ENCODE results near the gene EIF1.

The EIF1 gene

DNA sequence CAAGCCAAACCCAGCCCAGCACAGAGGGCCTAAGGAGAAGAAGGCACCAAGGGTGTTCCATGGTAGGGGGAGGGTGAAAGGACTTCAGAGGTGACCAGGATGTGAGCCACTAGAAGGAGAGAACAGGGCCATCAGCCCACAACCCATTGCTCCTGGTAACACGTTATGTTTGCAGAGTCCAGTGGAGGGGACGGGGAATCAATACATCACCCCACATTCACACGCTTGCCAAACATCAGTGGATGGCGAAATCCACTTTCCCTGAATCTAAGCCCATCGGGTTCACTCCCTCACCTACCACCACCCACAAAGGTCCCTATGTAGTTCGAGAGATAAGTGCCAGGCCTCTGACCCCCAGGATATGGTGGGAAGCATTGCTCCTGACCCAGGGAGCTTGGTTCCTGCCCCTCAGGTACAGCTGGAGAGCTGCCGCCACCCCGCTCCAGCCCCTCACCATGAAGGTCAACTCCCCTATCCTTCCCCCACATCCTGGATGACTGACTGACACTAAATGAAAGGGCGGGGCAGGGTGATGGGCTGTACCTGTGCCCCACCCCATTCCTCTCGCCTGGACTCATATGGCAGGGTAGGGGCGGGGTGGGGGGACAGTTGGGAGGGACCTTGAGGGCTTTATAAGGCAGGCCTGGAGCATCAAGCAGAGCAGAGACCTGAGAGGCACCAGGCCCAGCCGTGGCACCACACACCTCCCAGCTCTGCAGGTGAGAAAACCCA lies 23.1 kb downstream of the EIF1 start, which contains the start of gene GAST:
Gene GAST, plus strand, starts transcription at position 663 of the 732 bp plus-strand sequence. CDS start 3,106 bp downstream, outside the sequence.
- H3K27me3 ChIP-seq (ENCODE audit: control insufficient read depth in 3 of 3, insufficient read depth in 3 of 3, low read depth in 1 of 3, low read length in 3 of 3), result no peaks in the 10 kb centered on the region
- no peak within 1 kb of the TSS for H4K91ac ChIP-seq (ENCODE audit: low read depth, low read length, poor library complexity)
- no peak within 1 kb of the TSS for H3K23ac ChIP-seq (ENCODE audit: low read depth, low read length, poor library complexity)
- H3K4me3 ChIP-seq (ENCODE audit: low read length in 2 of 2), result no peak within 1 kb of the TSS
- no peak within 1 kb of the TSS for H2BK120ac ChIP-seq (ENCODE audit: low read depth, low read length)
- no peak within 1 kb of the TSS for H2BK15ac ChIP-seq (ENCODE audit: low read length)
- H3K36me3 ChIP-seq (replicated peaks in 1 of 2; ENCODE audit: control insufficient read depth in 2 of 2, insufficient read depth in 2 of 2, low read length in 2 of 2), result no peaks in the 10 kb centered on the region
- H2AK5ac ChIP-seq (ENCODE audit: low read depth, low read length), result no peak within 1 kb of the TSS
- H3K4ac ChIP-seq (ENCODE audit: low read length), result no peak within 1 kb of the TSS
- no peak within 1 kb of the TSS for H2BK5ac ChIP-seq (ENCODE audit: low read length)
- H3K4me2 ChIP-seq (ENCODE audit: insufficient read depth, low read length, poor library complexity, severe bottlenecking), result no peak within 1 kb of the TSS
- no CpG with 5 or more reads among the region's 12 CpGs for WGBS, 2 donors (ENCODE audit: extremely low coverage in 2 of 2, insufficient read length in 2 of 2, insufficient replicate concordance in 1 of 2)
- peak within 1 kb of the TSS; percentile 53 for H3K9ac ChIP-seq (ENCODE audit: low read depth, low read length, poor library complexity)
- no peak within 1 kb of the TSS for H4K8ac ChIP-seq (ENCODE audit: low read depth, low read length)
- H3K4me1 ChIP-seq (ENCODE audit: control insufficient read depth in 2 of 2, insufficient read depth in 1 of 2, low read depth in 1 of 2, low read length in 2 of 2), result peaks cover 2 to 7% of the 10 kb centered on the region in 2 donors
- no peak for DNase-seq (ENCODE audit: low spot score)
- no peak within 1 kb of the TSS for H3K14ac ChIP-seq (ENCODE audit: low read length)
- peak within 1 kb of the TSS; percentile 67 for H3K18ac ChIP-seq (ENCODE audit: low read length)
- H3K9me3 ChIP-seq (replicated peaks in 1 of 2; ENCODE audit: control insufficient read depth in 2 of 2, insufficient read depth in 1 of 2, low read depth in 1 of 2, low read length in 2 of 2), result peaks cover 0 to 2% of the 10 kb centered on the region in 2 donors
- no peaks in the 10 kb centered on the region for H3K79me1 ChIP-seq (ENCODE audit: low read depth, low read length)
- no peak within 1 kb of the TSS for H2BK12ac ChIP-seq (ENCODE audit: low read length)
- H3K27ac ChIP-seq (replicated peaks; ENCODE audit: low read length), result no peak within 1 kb of the TSS
- H2AFZ ChIP-seq (ENCODE audit: low read length), result no peak within 1 kb of the TSS

DNA sequence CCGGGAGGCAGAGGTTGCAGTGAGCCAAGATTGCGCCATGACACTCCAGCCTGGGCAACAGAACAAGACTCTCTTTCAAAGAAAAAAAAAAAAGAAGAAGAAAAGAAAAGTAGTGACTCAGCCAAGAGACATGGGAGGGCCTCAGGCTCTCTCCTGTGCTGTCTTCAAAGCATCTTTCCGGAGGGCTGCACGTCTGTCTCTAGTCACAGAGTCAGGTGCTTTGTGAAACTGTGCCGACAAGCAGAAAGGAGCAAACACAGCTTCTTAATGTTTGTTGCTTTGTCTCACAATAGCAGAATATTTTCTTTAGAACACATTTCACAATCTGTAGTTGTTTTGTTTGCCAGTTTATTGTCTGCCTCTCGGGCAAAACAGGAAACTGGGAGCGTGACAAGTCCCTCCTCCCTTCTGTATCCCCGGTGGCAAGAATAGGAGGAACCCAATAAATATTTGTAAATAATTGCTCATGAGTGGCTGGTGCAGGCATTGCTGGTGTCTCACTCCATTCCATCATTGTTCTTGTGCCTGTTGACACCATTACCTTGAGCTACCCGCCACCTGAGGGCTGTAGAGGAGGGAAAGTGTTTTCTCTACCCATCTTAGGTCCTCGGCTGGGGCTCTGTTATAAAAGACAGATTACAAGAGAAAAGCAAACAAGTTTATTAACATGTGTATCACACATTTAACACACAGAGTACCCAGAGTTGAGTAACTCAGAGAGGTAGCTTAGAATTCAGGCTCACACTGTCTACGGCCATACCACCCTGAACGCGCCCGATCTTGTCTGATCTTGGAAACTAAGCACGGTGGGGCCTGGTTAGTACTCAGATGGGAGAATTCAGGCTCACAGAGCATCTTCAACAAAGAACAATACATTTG lies 29.0 kb downstream of the EIF1 start:
- Histone ChIP-seq H2BK15ac (ENCODE audit: low read length) (peak overlapping the region; percentile 12), H2AFZ (ENCODE audit: low read length) (peak overlapping the region; percentile 80), H3K27me3 (ENCODE audit: control insufficient read depth in 3 of 3, insufficient read depth in 3 of 3, low read depth in 1 of 3, low read length in 3 of 3) (no peaks in the 10 kb centered on the region), H2BK120ac (ENCODE audit: low read depth, low read length) (no peak overlapping the region), H3K23ac (ENCODE audit: low read depth, low read length, poor library complexity) (no peak overlapping the region), H4K8ac (ENCODE audit: low read depth, low read length) (no peak overlapping the region), H3K9me3 (replicated peaks in 1 of 2; ENCODE audit: control insufficient read depth in 2 of 2, insufficient read depth in 1 of 2, low read depth in 1 of 2, low read length in 2 of 2) (no peaks in the 10 kb centered on the region), H3K9ac (ENCODE audit: low read depth, low read length, poor library complexity) (no peak overlapping the region), H3K4me2 (ENCODE audit: insufficient read depth, low read length, poor library complexity, severe bottlenecking) (no peak overlapping the region), H2AK5ac (ENCODE audit: low read depth, low read length) (no peak overlapping the region), H3K27ac (replicated peaks; ENCODE audit: low read length) (no peak overlapping the region), H2BK5ac (ENCODE audit: low read length) (no peak overlapping the region), H3K4me3 (ENCODE audit: low read length in 2 of 2) (peak overlapping the region in 1 of 2 donors; percentile 2), H3K36me3 (replicated peaks in 1 of 2; ENCODE audit: control insufficient read depth in 2 of 2, insufficient read depth in 2 of 2, low read length in 2 of 2) (no peaks in the 10 kb centered on the region), H3K18ac (ENCODE audit: low read length) (no peak overlapping the region), H2BK12ac (ENCODE audit: low read length) (no peak overlapping the region), H3K14ac (ENCODE audit: low read length) (no peak overlapping the region), H3K4ac (ENCODE audit: low read length) (no peak overlapping the region), H3K4me1 (ENCODE audit: control insufficient read depth in 2 of 2, insufficient read depth in 1 of 2, low read depth in 1 of 2, low read length in 2 of 2) (peaks cover 6 to 10% of the 10 kb centered on the region in 2 donors), H3K79me1 (ENCODE audit: low read depth, low read length) (no peaks in the 10 kb centered on the region), H4K91ac (ENCODE audit: low read depth, low read length, poor library complexity) (no peak overlapping the region)
- DNase-seq (ENCODE audit: low spot score), result no peak
- no CpG with 5 or more reads among the region's 15 CpGs for WGBS, 2 donors (ENCODE audit: extremely low coverage in 2 of 2, insufficient read length in 2 of 2, insufficient replicate concordance in 1 of 2)

DNA sequence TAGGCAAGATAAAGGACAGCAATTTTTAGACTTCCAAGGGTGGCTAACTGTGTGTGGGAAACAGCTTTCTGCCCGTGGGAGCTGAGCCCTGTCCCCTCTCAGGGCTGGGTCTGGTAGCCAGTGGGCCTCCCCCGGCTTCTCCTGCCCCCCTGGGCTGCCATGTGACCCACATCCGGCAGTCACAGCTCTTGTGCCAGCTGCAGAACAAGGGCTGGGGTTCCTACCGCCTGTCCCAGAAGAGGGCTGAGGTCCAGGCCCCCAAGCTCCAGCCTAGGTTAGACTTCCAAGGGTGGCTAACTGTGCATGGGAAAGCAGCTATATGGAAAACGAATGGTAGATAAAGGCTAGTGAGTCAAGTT lies 29.6 kb downstream of the EIF1 start:
- Histone ChIP-seq H3K27me3 (ENCODE audit: control insufficient read depth in 3 of 3, insufficient read depth in 3 of 3, low read depth in 1 of 3, low read length in 3 of 3) (no peaks in the 10 kb centered on the region), H2AK5ac (ENCODE audit: low read depth, low read length) (no peak overlapping the region), H2BK15ac (ENCODE audit: low read length) (peak overlapping the region; percentile 12), H3K4me3 (ENCODE audit: low read length in 2 of 2) (no peak overlapping the region), H2AFZ (ENCODE audit: low read length) (peak overlapping the region; percentile 80), H2BK5ac (ENCODE audit: low read length) (no peak overlapping the region), H3K4me1 (ENCODE audit: control insufficient read depth in 2 of 2, insufficient read depth in 1 of 2, low read depth in 1 of 2, low read length in 2 of 2) (peaks cover 6 to 10% of the 10 kb centered on the region in 2 donors), H4K91ac (ENCODE audit: low read depth, low read length, poor library complexity) (no peak overlapping the region), H3K9ac (ENCODE audit: low read depth, low read length, poor library complexity) (no peak overlapping the region), H2BK120ac (ENCODE audit: low read depth, low read length) (no peak overlapping the region), H3K36me3 (replicated peaks in 1 of 2; ENCODE audit: control insufficient read depth in 2 of 2, insufficient read depth in 2 of 2, low read length in 2 of 2) (no peaks in the 10 kb centered on the region), H4K8ac (ENCODE audit: low read depth, low read length) (no peak overlapping the region), H3K4me2 (ENCODE audit: insufficient read depth, low read length, poor library complexity, severe bottlenecking) (no peak overlapping the region), H3K27ac (replicated peaks; ENCODE audit: low read length) (no peak overlapping the region), H2BK12ac (ENCODE audit: low read length) (no peak overlapping the region), H3K14ac (ENCODE audit: low read length) (no peak overlapping the region), H3K23ac (ENCODE audit: low read depth, low read length, poor library complexity) (no peak overlapping the region), H3K18ac (ENCODE audit: low read length) (peak overlapping the region; percentile 45), H3K4ac (ENCODE audit: low read length) (no peak overlapping the region), H3K79me1 (ENCODE audit: low read depth, low read length) (no peaks in the 10 kb centered on the region), H3K9me3 (replicated peaks in 1 of 2; ENCODE audit: control insufficient read depth in 2 of 2, insufficient read depth in 1 of 2, low read depth in 1 of 2, low read length in 2 of 2) (no peaks in the 10 kb centered on the region)
- no CpG with 5 or more reads among the region's 5 CpGs for WGBS, 2 donors (ENCODE audit: extremely low coverage in 2 of 2, insufficient read length in 2 of 2, insufficient replicate concordance in 1 of 2)
- no peak for DNase-seq (ENCODE audit: low spot score)

DNA sequence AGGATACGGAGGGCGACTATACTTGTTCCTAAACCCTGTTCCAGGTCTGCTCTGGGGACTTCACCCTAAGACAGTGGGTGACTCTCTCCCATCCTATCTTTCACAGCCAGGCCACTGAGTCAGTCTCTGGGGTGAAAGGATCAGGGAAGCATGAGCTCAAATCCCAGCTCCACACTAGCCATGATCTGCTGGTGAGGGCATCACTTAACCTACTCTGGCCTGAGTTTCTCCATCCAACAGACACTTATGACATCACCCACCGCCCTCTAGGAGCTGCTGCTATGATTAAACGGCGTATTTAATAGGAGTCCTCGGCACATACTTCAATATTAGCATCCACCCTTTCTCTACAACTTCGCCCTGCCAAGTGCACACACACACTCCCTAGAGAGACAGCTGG lies 33.5 kb downstream of the EIF1 start:
- no peak overlapping the region for H3K14ac ChIP-seq (ENCODE audit: low read length)
- WGBS, 2 donors (ENCODE audit: extremely low coverage in 2 of 2, insufficient read length in 2 of 2, insufficient replicate concordance in 1 of 2), result no CpG with 5 or more reads among the region's 7 CpGs
- H3K4me1 ChIP-seq (ENCODE audit: control insufficient read depth in 2 of 2, insufficient read depth in 1 of 2, low read depth in 1 of 2, low read length in 2 of 2), result peaks cover 6 to 10% of the 10 kb centered on the region in 2 donors
- no peaks in the 10 kb centered on the region for H3K79me1 ChIP-seq (ENCODE audit: low read depth, low read length)
- no peak overlapping the region for H3K4ac ChIP-seq (ENCODE audit: low read length)
- H2BK15ac ChIP-seq (ENCODE audit: low read length), result no peak overlapping the region
- no peaks in the 10 kb centered on the region for H3K9me3 ChIP-seq (replicated peaks in 1 of 2; ENCODE audit: control insufficient read depth in 2 of 2, insufficient read depth in 1 of 2, low read depth in 1 of 2, low read length in 2 of 2)
- no peak for DNase-seq (ENCODE audit: low spot score)
- H3K27ac ChIP-seq (replicated peaks; ENCODE audit: low read length), result no peak overlapping the region
- no peak overlapping the region for H3K23ac ChIP-seq (ENCODE audit: low read depth, low read length, poor library complexity)
- no peak overlapping the region for H2BK5ac ChIP-seq (ENCODE audit: low read length)
- H2AK5ac ChIP-seq (ENCODE audit: low read depth, low read length), result no peak overlapping the region
- no peak overlapping the region for H2BK12ac ChIP-seq (ENCODE audit: low read length)
- H3K36me3 ChIP-seq (replicated peaks in 1 of 2; ENCODE audit: control insufficient read depth in 2 of 2, insufficient read depth in 2 of 2, low read length in 2 of 2), result no peaks in the 10 kb centered on the region
- no peak overlapping the region for H3K18ac ChIP-seq (ENCODE audit: low read length)
- no peak overlapping the region for H4K8ac ChIP-seq (ENCODE audit: low read depth, low read length)
- no peak overlapping the region for H2BK120ac ChIP-seq (ENCODE audit: low read depth, low read length)
- H2AFZ ChIP-seq (ENCODE audit: low read length), result no peak overlapping the region
- no peaks in the 10 kb centered on the region for H3K27me3 ChIP-seq (ENCODE audit: control insufficient read depth in 3 of 3, insufficient read depth in 3 of 3, low read depth in 1 of 3, low read length in 3 of 3)
- H3K4me3 ChIP-seq (ENCODE audit: low read length in 2 of 2), result no peak overlapping the region
- H4K91ac ChIP-seq (ENCODE audit: low read depth, low read length, poor library complexity), result no peak overlapping the region
- no peak overlapping the region for H3K9ac ChIP-seq (ENCODE audit: low read depth, low read length, poor library complexity)
- no peak overlapping the region for H3K4me2 ChIP-seq (ENCODE audit: insufficient read depth, low read length, poor library complexity, severe bottlenecking)
